ENCODE measurements around the gene AGPS. TPM values are rescaled to one million over a fixed set of nuclear protein-coding genes. Genes with fewer than 3 reads are reported as not detected.

Gene AGPS
- total RNA-seq, 2 donors from 2014 or later: 64.8 to 102 TPM

- intact Hi-C loops (cut with DNase I): no loop called here
- H3K27ac ChIP-seq: peak overlapping the region; percentile 41
- H3K9me3 ChIP-seq: no peaks in the 10 kb centered on the region
- DNase-seq: peak; percentile 35
- H3K27me3 ChIP-seq: no peaks in the 10 kb centered on the region
- no peak overlapping the region for H3K4me3 ChIP-seq
- no peak overlapping the region for H3K9ac ChIP-seq (ENCODE audit: low read depth in 2 of 2, low read length in 2 of 2)
- H3K36me3 ChIP-seq: no peaks in the 10 kb centered on the region
- no peaks in the 10 kb centered on the region for H3K4me1 ChIP-seq
- no peak for TF ChIP-seq CTCF (IDR thresholded peaks at IDR 0.05)
Observed at GRCh38 chr2:177397481-177398289, 5.1 kb downstream of the AGPS start.

GRCh38 chr2:177398290-177398683 lies 5.7 kb downstream of the AGPS start:
- no peak for DNase-seq
- no peak for TF ChIP-seq CTCF (IDR thresholded peaks at IDR 0.05)
- Histone ChIP-seq H3K9ac (ENCODE audit: low read depth in 2 of 2, low read length in 2 of 2) (no peak overlapping the region), H3K9me3 (no peaks in the 10 kb centered on the region), H3K27me3 (no peaks in the 10 kb centered on the region), H3K27ac (peak overlapping the region; percentile 41), H3K4me3 (no peak overlapping the region), H3K4me1 (no peaks in the 10 kb centered on the region), H3K36me3 (no peaks in the 10 kb centered on the region)
- intact Hi-C loops (cut with DNase I): no loop called here

GRCh38 chr2:177398791-177399190 lies 6.2 kb downstream of the AGPS start:
- no peaks in the 10 kb centered on the region for H3K27me3 ChIP-seq
- no peaks in the 10 kb centered on the region for H3K9me3 ChIP-seq
- no peaks in the 10 kb centered on the region for H3K4me1 ChIP-seq
- no peak overlapping the region for H3K27ac ChIP-seq
- no peak for TF ChIP-seq CTCF (IDR thresholded peaks at IDR 0.05)
- DNase-seq: no peak
- no peak overlapping the region for H3K4me3 ChIP-seq
- H3K36me3 ChIP-seq: no peaks in the 10 kb centered on the region
- no peak overlapping the region for H3K9ac ChIP-seq (ENCODE audit: low read depth in 2 of 2, low read length in 2 of 2)
- intact Hi-C loops (cut with DNase I): no loop called here

GRCh38 chr2:177399376-177399775 lies 6.8 kb downstream of the AGPS start:
- intact Hi-C loops (cut with DNase I): no loop called here
- no peak for DNase-seq
- Histone ChIP-seq H3K9me3 (no peaks in the 10 kb centered on the region), H3K27me3 (no peaks in the 10 kb centered on the region), H3K4me1 (no peaks in the 10 kb centered on the region), H3K27ac (no peak overlapping the region), H3K9ac (ENCODE audit: low read depth in 2 of 2, low read length in 2 of 2) (no peak overlapping the region), H3K4me3 (no peak overlapping the region), H3K36me3 (no peaks in the 10 kb centered on the region)
- TF ChIP-seq CTCF (IDR thresholded peaks at IDR 0.05): no peak

GRCh38 chr2:177400337-177400923 lies 7.9 kb downstream of the AGPS start:
- H3K4me3 ChIP-seq: no peak overlapping the region
- H3K27me3 ChIP-seq: no peaks in the 10 kb centered on the region
- intact Hi-C loops (cut with DNase I): no loop called here
- no peak overlapping the region for H3K9ac ChIP-seq (ENCODE audit: low read depth in 2 of 2, low read length in 2 of 2)
- no peaks in the 10 kb centered on the region for H3K36me3 ChIP-seq
- no peaks in the 10 kb centered on the region for H3K9me3 ChIP-seq
- TF ChIP-seq CTCF (IDR thresholded peaks at IDR 0.05): no peak
- H3K27ac ChIP-seq: no peak overlapping the region
- no peaks in the 10 kb centered on the region for H3K4me1 ChIP-seq
- DNase-seq: no peak

Data from colonic mucosa (tissue), 4 donors.